Posterior cingulate gyrus (tissue), 11 donors: ENCODE measurements around the gene CFAP92.
"Not testable (repeated sequence)": the region's sequence is repeated elsewhere in the genome, so short reads cannot be mapped to it uniquely, and the experiment has no call there.

Source experiments
- DNase-seq, 10 donors: peaks; one replicate each; pipeline versions ENCODE4 v3.0.0 to v3.0.0-alpha.2; 2020 to 2021; ENCODE audit warnings: mixed read lengths in 3 of 10
- intact Hi-C: fragments of 100-400 bp; cut with DNase I; formaldehyde crosslinking; loops from one replicate; pipeline ENCODE4 v1.15.1; 2023

The CFAP92 gene

DNA sequence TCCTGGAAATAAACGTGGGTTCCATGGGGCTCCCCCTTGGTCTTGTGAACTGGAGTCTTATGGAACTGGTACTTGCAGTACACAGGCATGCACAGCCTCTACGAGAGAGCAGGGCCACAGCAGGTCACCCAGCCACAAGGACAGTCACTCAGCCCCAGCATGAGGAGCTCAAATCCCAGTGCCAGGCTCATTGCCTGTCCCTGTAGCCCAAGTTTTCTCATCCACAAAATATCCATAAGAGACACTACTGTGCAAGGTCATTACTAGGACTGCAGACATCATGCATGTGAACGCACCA is 48.0 kb downstream of the CFAP92 start:
- intact Hi-C loops = no loop called here
- DNase-seq = peak in 1 of 10 donors; percentile 63

GRCh38 chr3:128945041-128945877 is 48.6 kb downstream of the CFAP92 start:
- intact Hi-C loops = no loop called here
- peak in 2 of 10 donors; percentile 61 to 70 for DNase-seq

DNA sequence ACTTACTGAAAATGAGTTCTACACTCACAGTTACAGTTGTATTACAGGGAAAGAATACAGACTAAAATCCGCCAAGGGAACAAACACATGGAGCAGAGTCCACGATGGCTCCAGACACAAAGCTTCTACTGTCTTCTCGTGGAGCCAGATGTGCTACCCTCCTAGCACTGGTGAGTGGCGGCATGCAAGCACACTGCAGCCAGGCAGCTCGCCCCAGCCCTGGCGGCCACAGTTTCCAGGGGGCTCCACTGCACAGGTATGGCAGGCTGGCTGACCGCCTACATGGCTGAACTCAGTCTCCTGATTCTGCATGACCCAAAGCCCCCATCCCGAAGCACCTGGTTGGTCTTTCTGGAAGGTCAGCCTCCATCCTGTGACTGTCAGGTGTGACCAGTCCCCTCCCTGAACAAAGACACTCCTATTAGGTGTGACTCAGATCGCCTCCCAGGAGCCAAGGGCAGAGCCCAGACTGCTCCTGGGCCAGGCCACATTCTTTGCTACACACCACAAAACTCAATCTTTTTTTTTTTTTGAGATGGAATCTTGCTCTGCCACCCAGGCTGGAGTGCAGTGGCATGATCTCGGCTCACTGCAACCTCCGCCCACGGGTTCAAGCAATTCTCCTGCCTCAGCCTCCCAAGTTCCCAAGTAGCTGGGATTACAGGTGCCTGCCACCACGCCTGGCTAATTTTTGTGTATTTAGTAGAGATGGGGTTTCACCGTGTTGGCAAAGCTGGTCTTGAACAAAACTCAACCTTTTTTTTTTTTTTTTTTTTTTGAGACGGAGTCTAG is 51.5 kb downstream of the CFAP92 start:
- DNase-seq = peak in 1 of 10 donors; percentile 66
- intact Hi-C loops = no loop called here

- intact Hi-C loops = no loop called here
These were observed 53.6 kb downstream of the CFAP92 start for GRCh38 chr3:128940252-128940651.

DNA sequence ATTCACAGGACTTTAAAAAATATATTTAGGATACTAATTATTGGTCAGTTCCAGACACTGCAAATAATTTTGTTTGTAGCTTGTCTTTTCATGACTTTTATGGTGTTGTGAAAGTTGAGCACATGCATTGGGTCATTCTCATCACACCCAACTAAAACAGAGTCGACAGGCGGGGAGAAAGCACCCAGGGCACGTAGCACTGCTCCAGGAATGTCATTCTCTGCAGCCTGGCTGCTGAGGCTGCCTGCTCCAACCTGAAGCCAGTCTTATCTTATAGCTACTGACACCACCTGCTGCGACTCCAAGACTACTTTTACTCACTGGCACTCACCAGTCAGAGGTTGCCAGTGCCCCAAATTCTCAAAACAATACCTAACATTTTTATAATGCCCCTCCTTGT is 57.5 kb downstream of the CFAP92 start:
- DNase-seq = no peak
- intact Hi-C loops = no loop called here

More at GRCh38 chr3:128940252-128940651, 53.6 kb downstream of the CFAP92 start:
- no peak for DNase-seq

DNA sequence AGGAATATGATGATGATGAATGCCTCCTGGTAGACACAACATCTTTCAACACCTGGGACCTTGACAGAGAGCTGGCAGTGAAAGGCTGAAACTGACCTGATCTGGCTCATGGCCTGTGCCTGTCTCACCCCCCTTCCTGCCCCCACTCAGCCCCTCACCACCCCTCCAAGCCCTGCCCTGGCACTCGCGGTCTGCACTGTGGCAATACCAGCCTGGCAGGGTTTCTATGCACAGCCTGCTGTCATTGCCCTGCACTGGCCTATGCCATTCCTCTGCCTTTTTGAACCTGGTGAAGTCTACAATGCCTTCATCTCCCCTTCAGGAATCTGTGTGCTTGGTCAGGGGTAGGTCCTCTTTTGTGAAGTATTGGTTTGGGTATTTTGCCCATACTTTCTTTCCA is 58.0 kb downstream of the CFAP92 start:
- intact Hi-C loops = no loop called here
- peak in 1 of 10 donors; percentile 18 for DNase-seq

GRCh38 chr3:128933922-128934253 is 60.0 kb downstream of the CFAP92 start:
- intact Hi-C loops = no loop called here
- peak in 1 of 10 donors; percentile 17 for DNase-seq

DNA sequence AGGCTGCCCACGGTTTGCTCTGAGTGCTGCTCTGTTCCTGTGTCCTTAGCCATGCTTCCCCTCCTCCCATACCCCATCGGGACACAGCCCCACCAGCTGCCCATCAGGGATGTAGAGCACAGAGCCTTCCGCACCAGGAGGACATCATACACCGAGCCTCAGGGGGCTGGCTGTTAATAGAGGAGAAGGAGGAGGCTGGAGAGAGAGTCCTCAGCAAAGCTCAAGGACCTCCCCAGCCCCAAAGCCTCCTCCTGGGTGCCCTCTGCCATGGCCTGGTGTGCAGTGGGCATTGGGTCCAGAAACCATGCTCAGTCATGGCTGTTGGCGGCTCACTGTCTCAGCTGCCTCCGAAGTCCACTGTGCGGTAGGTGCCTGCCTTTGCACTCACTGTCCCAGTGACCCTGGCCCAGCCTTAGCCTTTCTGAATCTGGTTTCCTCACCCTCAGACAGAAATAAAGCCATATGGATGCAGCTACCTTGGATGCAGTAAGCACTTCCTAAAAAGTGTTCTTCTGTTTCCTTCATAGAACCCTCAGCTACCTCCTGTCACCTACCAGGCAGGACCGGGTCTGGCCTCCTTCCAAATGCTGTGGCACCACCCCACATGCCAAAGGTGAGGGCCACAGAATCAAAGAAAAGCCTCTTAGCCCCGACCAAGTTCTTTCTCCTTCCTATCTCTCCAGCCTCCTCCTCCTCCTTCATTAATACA is 60.5 kb downstream of the CFAP92 start:
- intact Hi-C loops = no loop called here
- peak in 1 of 10 donors; percentile 68 for DNase-seq

DNA sequence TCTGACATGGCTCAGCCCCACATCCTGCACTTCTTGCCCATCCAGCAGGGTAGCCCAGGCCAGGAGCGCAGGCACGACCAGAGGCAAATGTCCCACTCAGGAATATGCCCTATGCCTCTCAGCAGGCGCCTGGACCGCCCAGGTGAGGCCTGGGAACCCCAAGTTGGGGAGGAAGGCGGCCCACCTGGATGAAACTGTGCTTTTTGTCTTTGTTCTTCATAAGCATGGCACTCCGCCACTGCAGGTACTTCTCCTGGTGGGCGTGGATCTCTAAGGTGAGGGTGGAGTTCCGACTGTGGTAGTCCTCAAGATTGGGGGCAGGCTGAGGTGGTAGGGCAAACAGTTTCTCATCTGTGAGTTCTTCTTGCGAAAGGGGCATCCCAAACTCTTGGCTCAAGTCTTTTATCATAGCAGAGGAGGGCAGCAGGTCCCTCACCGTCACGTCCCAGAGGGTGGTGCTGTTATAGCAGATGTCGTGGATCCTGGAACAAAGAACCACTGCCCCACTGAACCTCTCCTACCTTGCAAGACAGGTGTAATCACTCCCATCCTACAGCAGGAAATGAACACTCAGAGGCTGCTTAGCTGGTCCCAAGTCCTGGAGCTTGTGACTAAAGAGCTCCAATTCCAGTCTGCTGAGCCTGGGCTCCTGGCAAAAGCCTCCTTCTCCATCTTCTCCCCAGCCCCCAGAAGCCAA is 61.2 kb downstream of the CFAP92 start:
- DNase-seq = peak in 2 of 10 donors; percentile 39 to 59
- intact Hi-C loops = no loop called here

DNA sequence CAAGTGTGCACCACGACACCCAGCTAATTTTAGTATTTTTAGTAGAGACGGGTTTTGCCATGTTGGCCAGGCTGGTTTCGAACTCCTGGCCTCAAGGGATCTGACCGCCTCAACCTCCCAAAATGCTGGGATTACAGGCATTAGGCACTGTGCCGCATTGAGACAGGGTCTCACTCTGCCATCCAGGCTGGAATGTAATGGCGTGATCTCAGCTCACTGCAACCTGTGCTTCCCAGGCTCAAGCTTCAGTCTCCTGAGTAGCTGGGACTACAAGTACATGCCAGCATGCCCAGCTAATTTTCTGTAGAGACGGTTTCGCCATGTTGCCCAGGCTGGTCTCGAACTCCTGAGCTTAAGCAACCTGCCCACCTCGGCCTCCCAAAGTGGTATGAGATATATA is 62.8 kb downstream of the CFAP92 start:
- DNase-seq = peak in 2 of 10 donors; percentile 5 to 57

DNA sequence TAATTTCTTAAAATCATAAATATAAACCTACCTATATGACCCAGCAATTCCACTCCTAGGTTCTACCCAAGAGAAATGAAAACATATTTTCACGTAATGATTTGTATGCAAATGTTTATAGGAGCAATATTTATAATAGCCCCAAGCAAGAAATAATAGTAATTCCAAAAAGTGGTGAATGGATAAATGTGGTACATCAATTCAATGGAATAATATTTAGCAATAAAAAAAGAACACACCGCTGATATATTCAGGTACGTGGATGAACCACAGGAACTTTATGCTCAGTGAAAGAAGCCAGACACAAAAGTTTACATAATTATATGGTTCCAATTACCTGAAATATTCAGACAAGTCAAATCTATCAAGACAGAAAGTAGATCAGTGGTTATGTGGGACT is 64.5 kb downstream of the CFAP92 start:
- intact Hi-C loops = no loop called here
- no peak for DNase-seq

More for the DNA sequence above, 62.8 kb downstream of the CFAP92 start:
- intact Hi-C loops = no loop called here

GRCh38 chr3:128923986-128924385 is 69.9 kb downstream of the CFAP92 start:
- intact Hi-C loops = not testable (repeated sequence)
- peak in 2 of 10 donors; percentile 20 to 40 for DNase-seq

DNA sequence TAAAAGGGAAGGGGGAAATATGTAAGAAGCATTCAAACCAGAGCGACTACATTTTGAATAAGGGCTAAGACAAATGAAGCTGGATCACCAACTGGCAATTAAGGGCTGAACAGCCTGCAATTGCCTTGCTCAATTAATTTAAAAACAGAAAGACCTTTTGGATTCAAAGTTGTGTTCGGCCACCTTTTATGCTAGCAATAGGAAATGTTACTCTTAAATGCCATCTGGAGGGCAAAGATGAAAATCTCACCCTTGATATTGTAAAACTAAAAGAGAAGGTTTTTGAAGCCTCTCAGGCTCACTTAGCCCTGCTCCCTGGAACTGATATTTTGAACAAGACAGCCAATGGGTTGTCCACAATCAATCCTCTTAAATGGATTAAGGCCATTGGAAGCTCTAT is 70.3 kb downstream of the CFAP92 start:
- intact Hi-C loops = no loop called here
- DNase-seq = no peak

- intact Hi-C loops = no loop called here
- peak in 1 of 10 donors; percentile 33 for DNase-seq
These were observed 70.9 kb downstream of the CFAP92 start for GRCh38 chr3:128922804-128923459.

- intact Hi-C loops = no loop called here
- no peak for DNase-seq
These were observed 73.9 kb downstream of the CFAP92 start for GRCh38 chr3:128919988-128920387.

GRCh38 chr3:128917291-128917690 is 76.6 kb downstream of the CFAP92 start:
- intact Hi-C loops = no loop called here
- peak in 1 of 10 donors; percentile 26 for DNase-seq

DNA sequence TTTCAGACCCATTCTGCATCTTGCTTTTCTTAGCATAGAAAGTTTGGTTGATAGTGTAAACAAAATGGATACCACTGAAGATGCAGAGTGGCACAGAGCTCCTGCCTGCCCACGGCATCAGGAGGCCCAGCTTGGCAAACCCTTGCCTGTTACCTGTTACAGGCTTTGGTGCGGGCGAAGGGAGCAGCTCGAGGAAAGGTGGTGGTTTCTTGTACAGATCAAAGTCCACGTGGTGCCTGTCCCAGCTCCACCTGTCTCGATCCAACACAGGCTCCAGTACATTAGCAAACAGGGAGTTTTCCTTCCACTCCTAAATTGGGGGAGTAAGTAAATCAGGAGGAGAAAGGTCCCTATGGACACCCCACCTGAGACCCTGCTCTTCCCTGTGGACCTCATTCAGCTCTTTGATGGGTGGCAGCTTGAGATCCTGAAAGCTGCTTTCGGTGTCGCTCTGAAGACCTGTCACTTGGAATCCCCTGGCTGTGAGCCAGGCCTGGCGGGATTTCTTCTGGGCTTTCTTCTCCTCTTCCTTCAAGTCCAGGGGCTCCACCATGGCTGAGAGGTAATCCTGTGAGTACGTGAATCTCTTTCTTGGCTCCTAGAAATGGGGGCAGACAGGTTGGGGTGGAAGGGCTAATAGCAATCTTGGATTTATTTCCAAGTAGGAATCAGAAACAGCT is 78.8 kb downstream of the CFAP92 start:
- intact Hi-C loops = no loop called here

GRCh38 chr3:128911911-128912310 is 82.0 kb downstream of the CFAP92 start:
- intact Hi-C loops = no loop called here
- DNase-seq = peak in 1 of 10 donors; percentile 55

More for the DNA sequence above, 78.8 kb downstream of the CFAP92 start:
- peak in 1 of 10 donors; percentile 58 for DNase-seq

DNA sequence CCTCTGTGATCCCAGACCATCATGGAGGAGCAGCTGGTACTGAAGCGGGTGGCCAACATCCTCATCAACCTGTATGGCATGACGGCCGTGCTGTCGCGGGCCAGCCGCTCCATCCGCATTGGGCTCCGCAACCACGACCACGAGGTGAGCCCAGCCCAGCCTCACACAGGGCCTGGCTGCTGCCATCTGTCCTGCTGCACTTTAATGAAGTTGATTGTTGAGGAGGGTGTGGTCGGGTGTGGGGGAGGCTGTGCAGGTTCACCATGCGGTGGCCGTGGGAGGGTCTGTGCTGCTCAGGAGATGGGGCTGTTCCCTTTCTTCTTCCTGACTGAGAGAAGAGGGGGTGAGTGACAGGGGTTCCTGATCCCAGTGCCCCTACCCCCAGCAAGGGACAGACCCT is 83.9 kb downstream of the CFAP92 start:
- intact Hi-C loops = no loop called here
- peak in 1 of 10 donors; percentile 77 for DNase-seq
